Tibial artery (tissue), 4 donors: ENCODE data around the gene PURB.

ENCODE experiments used
- DNase-seq, 2 donors: peaks; one replicate each; pipeline ENCODE4 v3.0.0-alpha.2; 2019
- H3K27ac ChIP-seq, 2 donors: fragments of 200-600 bp; sonication (generic) in 1 of 2; 1 replicate in 1 of 2; 2 replicates in 1 of 2; pipeline ENCODE4 v1.5.1; 2018 to 2019; ENCODE audit warnings: mild to moderate bottlenecking in 1 of 2
- H3K27me3 ChIP-seq, 2 donors: fragments of 200-600 bp; sonication (generic) in 1 of 2; one replicate each; pipeline versions ENCODE4 v1.5.1 to v1.6.0; 2016 to 2019
- H3K36me3 ChIP-seq, 3 donors: fragments of 200-600 bp; sonication (generic) in 2 of 3; one replicate each; pipeline ENCODE4 v1.5.1; 2016 to 2019; ENCODE audit warnings: mild to moderate bottlenecking in 2 of 3
- H3K4me1 ChIP-seq, 4 donors: fragments of 200-600 bp; sonication (generic) in 2 of 4; 1 replicate in 3 of 4; 2 replicates in 1 of 4; pipeline ENCODE4 v1.5.1; 2016 to 2019
- H3K4me3 ChIP-seq, 2 donors: fragments of 200-600 bp; sonication (generic) in 1 of 2; 1 replicate in 1 of 2; 2 replicates in 1 of 2; pipeline ENCODE4 v1.5.1; 2018 to 2019; ENCODE audit warnings: mild to moderate bottlenecking in 2 of 2
- H3K9me3 ChIP-seq, 3 donors: fragments of 200-600 bp; sonication (generic) in 1 of 3; one replicate each; pipeline ENCODE4 v1.5.1; 2016 to 2019
- intact Hi-C: fragments of 100-400 bp; cut with DNase I; formaldehyde crosslinking; loops from one replicate; pipeline ENCODE4 v1.15.0; 2023; ENCODE audit warnings: low total_unique reads
- TF ChIP-seq, protein P1 (sequence below), 2 experiments: fragments of 200-600 bp in 1 of 2; fragments of 450-650 bp in 1 of 2; IDR thresholded peaks; one replicate each; pipeline ENCODE4 v1.5.1; 2017 to 2019; ENCODE audit warnings: antibody characterized with exemption in 2 of 2, mild to moderate bottlenecking in 1 of 2, moderate library complexity in 1 of 2

The PURB gene

GRCh38 chr7:44858161-44858560 is 27.2 kb downstream of the PURB start:
- Histone ChIP-seq H3K27me3 (no peaks in the 10 kb centered on the region), H3K36me3 (no peaks in the 10 kb centered on the region), H3K27ac (no peak overlapping the region), H3K9me3 (no peaks in the 10 kb centered on the region), H3K4me1 (peaks cover 0 to 4% (median 0%) of the 10 kb centered on the region in 4 donors), H3K4me3 (no peak overlapping the region)
- intact Hi-C loops: loop anchor here (10.0 kb wide), 1 partner anchor 277 kb away; no protein-coding TSS in a partner anchor
- TF ChIP-seq, protein P1, sequence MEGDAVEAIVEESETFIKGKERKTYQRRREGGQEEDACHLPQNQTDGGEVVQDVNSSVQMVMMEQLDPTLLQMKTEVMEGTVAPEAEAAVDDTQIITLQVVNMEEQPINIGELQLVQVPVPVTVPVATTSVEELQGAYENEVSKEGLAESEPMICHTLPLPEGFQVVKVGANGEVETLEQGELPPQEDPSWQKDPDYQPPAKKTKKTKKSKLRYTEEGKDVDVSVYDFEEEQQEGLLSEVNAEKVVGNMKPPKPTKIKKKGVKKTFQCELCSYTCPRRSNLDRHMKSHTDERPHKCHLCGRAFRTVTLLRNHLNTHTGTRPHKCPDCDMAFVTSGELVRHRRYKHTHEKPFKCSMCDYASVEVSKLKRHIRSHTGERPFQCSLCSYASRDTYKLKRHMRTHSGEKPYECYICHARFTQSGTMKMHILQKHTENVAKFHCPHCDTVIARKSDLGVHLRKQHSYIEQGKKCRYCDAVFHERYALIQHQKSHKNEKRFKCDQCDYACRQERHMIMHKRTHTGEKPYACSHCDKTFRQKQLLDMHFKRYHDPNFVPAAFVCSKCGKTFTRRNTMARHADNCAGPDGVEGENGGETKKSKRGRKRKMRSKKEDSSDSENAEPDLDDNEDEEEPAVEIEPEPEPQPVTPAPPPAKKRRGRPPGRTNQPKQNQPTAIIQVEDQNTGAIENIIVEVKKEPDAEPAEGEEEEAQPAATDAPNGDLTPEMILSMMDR (IDR thresholded peaks at IDR 0.05): no peak
- no peak for DNase-seq

DNA sequence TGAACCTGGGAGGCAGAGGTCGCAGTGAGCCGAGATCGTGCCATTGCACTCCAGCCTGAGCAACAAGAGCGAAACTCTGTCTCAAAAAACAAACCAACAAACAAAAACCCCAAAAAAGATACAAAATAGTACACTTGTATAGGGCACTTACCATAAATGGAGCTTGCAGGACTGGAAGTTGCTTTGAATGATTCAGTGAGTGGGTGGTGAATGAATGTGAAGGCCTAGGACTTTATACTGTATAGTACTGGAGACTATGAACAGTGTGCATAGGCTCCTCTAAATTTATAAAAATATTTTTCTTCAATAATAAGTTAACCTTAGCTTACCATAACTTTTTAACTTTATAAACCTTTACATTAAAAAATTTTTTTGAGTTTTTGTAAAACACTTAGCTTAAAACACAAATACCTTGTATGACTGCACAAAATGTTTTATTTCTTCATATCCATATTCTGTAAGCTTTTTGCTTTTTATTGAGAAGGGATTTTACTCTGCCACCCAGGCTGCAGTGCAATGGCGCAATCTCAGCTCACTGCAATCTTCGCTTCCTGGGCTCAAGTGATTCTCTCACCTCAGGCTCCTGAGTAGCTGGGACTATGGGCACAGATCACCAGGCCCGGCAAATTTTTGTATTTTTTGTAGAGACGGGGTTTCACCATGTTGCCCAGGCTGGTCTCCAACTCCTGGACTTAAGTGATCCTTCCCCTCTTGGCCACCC is 30.5 kb downstream of the PURB start:
- intact Hi-C loops: loop anchor here (10.0 kb wide), 1 partner anchor 280 kb away; no protein-coding TSS in a partner anchor
- TF ChIP-seq, protein P1 (IDR thresholded peaks at IDR 0.05): no peak
- Histone ChIP-seq H3K4me3 (no peak overlapping the region), H3K36me3 (no peaks in the 10 kb centered on the region), H3K27ac (no peak overlapping the region), H3K4me1 (peaks cover 0 to 4% (median 0%) of the 10 kb centered on the region in 4 donors), H3K9me3 (no peaks in the 10 kb centered on the region), H3K27me3 (no peaks in the 10 kb centered on the region)
- no peak for DNase-seq

GRCh38 chr7:44853391-44853790 is 31.9 kb downstream of the PURB start:
- Histone ChIP-seq H3K27me3 (no peaks in the 10 kb centered on the region), H3K9me3 (no peaks in the 10 kb centered on the region), H3K27ac (no peak overlapping the region), H3K36me3 (no peaks in the 10 kb centered on the region), H3K4me1 (peaks cover 0 to 14% (median 3%) of the 10 kb centered on the region in 4 donors), H3K4me3 (no peak overlapping the region)
- intact Hi-C loops: loop anchor here (10.0 kb wide), 1 partner anchor 281 kb away; no protein-coding TSS in a partner anchor
- TF ChIP-seq, protein P1 (IDR thresholded peaks at IDR 0.05): no peak
- DNase-seq: no peak

DNA sequence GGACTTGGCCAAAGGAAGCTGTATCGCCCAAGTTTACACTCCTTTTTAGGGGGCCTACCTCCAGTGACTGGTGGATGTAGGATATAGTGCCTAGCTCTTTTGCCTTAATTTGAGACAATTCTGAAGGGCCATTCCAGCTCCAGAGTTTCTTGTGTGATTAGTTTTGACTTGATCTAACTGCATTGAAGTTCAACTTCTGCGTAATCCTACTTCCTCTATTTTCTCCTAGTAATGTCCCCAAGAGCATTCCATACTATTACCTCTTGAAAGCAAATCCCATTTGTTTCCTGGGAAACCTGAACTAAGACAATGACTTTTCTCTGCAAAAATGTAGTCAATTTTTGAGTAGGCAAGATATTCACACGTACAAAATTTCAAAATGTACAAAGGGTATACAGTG is 32.7 kb downstream of the PURB start:
- Histone ChIP-seq H3K27me3 (no peaks in the 10 kb centered on the region), H3K27ac (no peak overlapping the region), H3K4me1 (peaks cover 0 to 14% (median 3%) of the 10 kb centered on the region in 4 donors), H3K9me3 (no peaks in the 10 kb centered on the region), H3K36me3 (no peaks in the 10 kb centered on the region), H3K4me3 (no peak overlapping the region)
- no peak for DNase-seq
- TF ChIP-seq, protein P1 (IDR thresholded peaks at IDR 0.05): no peak
- intact Hi-C loops: loop anchor here (10.0 kb wide), 1 partner anchor 282 kb away; no protein-coding TSS in a partner anchor

- H3K9me3 ChIP-seq: no peaks in the 10 kb centered on the region
- no peaks in the 10 kb centered on the region for H3K36me3 ChIP-seq
- no peak overlapping the region for H3K4me3 ChIP-seq
- TF ChIP-seq, protein P1 (IDR thresholded peaks at IDR 0.05): no peak
- peaks cover 0 to 22% (median 9%) of the 10 kb centered on the region in 4 donors for H3K4me1 ChIP-seq
- no peak overlapping the region for H3K27ac ChIP-seq
- intact Hi-C loops: loop anchor here (5.0 to 10.0 kb wide), 3 partner anchors 37 to 285 kb away; partner anchors contain the start of gene PURB
- no peaks in the 10 kb centered on the region for H3K27me3 ChIP-seq
- DNase-seq: no peak
Measured at GRCh38 chr7:44849885-44850544, 35.3 kb downstream of the PURB start.
